Measurements from ENCODE around the gene MORN1. TPM values are rescaled to one million over a fixed set of nuclear protein-coding genes. Genes with fewer than 3 reads are reported as not detected.

MORN1 gene
- total RNA-seq, 1 donor from 2014 or later: 5.5 TPM

DNA sequence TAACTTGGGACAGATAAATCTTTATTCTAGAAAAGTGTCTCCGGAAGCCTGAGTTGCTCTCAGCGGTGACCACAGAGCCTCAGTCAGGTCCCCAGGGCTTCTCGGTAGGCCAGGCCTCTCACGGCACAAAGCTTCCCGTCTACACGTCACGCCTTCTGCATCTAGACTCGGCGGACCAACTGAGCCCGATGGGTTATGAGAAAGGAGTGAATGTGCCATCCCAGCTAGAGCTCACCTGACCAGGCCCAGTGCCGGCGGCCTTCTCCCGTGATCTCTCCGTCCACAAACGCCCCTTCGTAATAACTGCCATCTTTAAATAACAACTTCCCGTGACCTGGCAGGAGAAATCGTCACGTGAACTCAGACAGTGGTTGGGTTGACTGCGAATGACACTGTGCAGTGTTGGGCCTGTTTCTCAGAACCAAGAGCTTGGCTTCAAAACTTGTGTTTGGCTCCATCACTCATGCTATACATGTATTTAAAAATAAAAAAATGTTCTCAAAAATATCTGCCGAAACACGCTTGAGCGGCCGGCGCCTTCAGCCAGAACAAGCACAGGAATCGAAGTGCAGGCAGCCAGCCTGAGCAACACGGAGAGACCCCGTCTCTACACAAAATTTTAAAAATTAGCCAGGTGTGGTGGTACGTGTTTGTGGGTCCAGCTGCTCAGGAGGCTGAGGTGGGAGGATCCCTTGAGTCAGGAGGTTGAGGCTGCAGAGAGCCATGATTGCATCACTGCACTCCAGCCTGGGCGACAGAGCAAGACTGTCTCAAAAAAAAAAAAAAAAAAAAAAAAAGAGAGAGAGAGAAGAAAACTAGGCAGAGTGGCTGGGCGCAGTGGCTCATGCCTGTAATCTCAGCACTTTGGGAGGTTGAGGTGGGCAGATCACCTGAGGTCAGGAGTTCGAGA is 3.1 kb downstream of the MORN1 start:
- no peaks in the 10 kb centered on the region for H3K27me3 ChIP-seq (ENCODE audit: control insufficient read depth, insufficient read depth, low read length)
- peaks cover 3% of the 10 kb centered on the region for H3K36me3 ChIP-seq (ENCODE audit: control insufficient read depth, insufficient read depth, low read length)
- TF ChIP-seq, protein P1, sequence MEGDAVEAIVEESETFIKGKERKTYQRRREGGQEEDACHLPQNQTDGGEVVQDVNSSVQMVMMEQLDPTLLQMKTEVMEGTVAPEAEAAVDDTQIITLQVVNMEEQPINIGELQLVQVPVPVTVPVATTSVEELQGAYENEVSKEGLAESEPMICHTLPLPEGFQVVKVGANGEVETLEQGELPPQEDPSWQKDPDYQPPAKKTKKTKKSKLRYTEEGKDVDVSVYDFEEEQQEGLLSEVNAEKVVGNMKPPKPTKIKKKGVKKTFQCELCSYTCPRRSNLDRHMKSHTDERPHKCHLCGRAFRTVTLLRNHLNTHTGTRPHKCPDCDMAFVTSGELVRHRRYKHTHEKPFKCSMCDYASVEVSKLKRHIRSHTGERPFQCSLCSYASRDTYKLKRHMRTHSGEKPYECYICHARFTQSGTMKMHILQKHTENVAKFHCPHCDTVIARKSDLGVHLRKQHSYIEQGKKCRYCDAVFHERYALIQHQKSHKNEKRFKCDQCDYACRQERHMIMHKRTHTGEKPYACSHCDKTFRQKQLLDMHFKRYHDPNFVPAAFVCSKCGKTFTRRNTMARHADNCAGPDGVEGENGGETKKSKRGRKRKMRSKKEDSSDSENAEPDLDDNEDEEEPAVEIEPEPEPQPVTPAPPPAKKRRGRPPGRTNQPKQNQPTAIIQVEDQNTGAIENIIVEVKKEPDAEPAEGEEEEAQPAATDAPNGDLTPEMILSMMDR (IDR thresholded peaks at IDR 0.05; ENCODE audit: insufficient read depth, low read length, severe bottlenecking): no peak
- no peak for FAIRE-seq
- no peak for DNase-seq (ENCODE audit: low read depth)
- H3K4me3 ChIP-seq (ENCODE audit: low read depth, low read length): no peak overlapping the region

- TF ChIP-seq, protein P1 (IDR thresholded peaks at IDR 0.05; ENCODE audit: insufficient read depth, low read length, severe bottlenecking): no peak
Observed at GRCh38 chr1:2386636-2387611, 4.4 kb downstream of the MORN1 start.

DNA sequence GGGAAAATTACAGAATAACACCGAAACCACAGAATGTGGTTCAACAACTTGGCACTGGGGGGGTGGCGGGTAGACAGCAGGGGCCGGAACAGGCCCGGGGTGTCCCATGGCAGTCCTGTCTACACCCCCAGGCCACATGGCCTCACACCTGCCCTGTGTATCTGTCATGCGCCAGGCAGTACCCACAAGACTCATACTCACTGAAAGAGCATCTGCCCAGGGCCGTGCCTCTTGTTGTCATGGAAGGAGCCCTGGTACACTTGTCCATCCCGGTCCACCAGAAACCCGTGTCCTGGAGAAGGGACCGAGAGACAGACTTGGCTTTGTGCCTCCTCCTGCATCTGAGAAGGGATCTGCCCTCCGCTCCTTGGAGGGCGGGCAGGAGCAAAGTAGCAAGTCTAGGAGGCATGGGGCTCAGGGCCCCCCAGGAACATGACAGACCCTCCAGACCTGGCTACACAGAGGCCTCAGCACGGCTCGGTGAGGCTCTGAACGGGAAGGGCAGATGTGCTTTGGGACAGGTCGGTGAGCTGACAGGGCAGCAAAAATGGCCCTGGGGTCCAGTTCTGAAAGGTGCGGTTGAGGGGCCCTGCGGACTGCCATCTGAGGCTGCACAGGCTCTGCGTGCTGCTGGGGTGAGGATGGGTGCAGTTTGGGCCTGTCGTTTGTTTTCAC is 5.6 kb downstream of the MORN1 start:
- no peaks in the 10 kb centered on the region for H3K27me3 ChIP-seq (ENCODE audit: control insufficient read depth, insufficient read depth, low read length)
- FAIRE-seq: no peak
- TF ChIP-seq, protein P1 (IDR thresholded peaks at IDR 0.05; ENCODE audit: insufficient read depth, low read length, severe bottlenecking): no peak
- no peak for DNase-seq (ENCODE audit: low read depth)
- H3K36me3 ChIP-seq (ENCODE audit: control insufficient read depth, insufficient read depth, low read length): peaks cover 3% of the 10 kb centered on the region
- no peak overlapping the region for H3K4me3 ChIP-seq (ENCODE audit: low read depth, low read length)

More at GRCh38 chr1:2386636-2387611, 4.4 kb downstream of the MORN1 start:
- Histone ChIP-seq H3K36me3 (ENCODE audit: control insufficient read depth, insufficient read depth, low read length) (peaks cover 3% of the 10 kb centered on the region), H3K27me3 (ENCODE audit: control insufficient read depth, insufficient read depth, low read length) (no peaks in the 10 kb centered on the region), H3K4me3 (ENCODE audit: low read depth, low read length) (no peak overlapping the region)
- FAIRE-seq (no peak), DNase-seq (ENCODE audit: low read depth) (no peak)

DNA sequence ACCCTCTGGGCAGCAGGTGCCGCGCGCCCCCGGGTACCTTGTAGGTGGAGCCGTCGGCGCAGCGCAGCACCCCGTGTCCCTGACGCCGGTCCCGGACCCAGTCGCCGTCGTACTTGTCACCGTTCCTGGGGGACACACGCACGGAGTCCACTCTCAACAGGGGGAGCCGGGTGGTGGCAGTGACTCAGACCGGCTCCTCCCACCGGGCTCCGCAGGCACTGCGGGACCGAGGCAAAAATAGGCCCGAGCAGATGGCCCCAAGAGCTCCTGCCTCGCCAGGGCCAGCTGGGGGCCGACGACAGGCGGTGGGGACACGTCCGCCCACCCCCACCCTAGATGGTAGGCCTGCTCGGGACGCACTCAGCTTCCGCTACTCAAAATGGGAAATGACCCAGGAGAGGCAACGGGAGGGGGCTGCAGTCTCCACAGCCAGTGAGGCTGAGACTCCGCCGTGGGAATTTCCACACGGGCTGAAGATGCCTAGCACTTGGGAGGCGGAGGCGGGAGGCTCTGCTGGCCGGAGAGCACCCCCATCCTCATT is 6.3 kb downstream of the MORN1 start:
- TF ChIP-seq, protein P1 (IDR thresholded peaks at IDR 0.05; ENCODE audit: insufficient read depth, low read length, severe bottlenecking): no peak
- Histone ChIP-seq H3K36me3 (ENCODE audit: control insufficient read depth, insufficient read depth, low read length) (peaks cover 3% of the 10 kb centered on the region), H3K4me3 (ENCODE audit: low read depth, low read length) (no peak overlapping the region), H3K27me3 (ENCODE audit: control insufficient read depth, insufficient read depth, low read length) (no peaks in the 10 kb centered on the region)
- FAIRE-seq (no peak), DNase-seq (ENCODE audit: low read depth) (no peak)

DNA sequence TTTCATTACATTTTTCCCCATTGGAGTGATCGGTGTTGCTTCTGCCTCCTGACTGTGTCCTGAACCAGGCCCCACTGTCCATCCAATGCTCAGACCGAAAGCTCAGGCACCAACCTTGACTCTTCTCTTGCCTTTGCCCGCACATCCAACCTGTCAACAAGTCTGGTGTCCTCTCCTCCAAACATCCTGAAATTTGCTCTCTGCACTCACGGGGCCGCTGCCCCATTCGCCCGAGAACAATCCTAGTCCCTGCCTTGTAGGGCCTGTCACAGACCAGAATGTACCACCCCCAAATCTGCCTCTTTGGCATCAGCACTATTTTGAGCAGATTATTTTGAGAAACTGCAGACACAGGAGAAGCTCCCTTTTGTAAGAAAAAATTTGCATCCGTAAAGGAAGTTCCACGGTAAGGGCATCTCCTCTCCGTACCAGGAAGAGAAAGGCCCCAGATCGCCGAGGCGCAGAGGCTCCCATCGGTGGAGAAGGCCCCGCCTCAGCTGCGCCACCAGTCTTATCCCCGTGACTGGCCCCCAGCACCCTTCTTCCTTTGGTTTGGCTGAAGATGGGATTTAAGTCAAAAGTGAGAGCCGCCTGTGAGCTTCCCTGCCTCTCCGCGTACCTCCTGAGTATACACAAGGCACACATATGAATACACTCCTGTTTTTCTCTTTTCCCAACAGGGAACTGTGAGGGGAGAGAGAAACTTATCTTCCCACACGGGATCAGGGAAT is 7.1 kb downstream of the MORN1 start:
- Histone ChIP-seq H3K36me3 (ENCODE audit: control insufficient read depth, insufficient read depth, low read length) (peaks cover 3% of the 10 kb centered on the region), H3K4me3 (ENCODE audit: low read depth, low read length) (no peak overlapping the region), H3K27me3 (ENCODE audit: control insufficient read depth, insufficient read depth, low read length) (no peaks in the 10 kb centered on the region)
- FAIRE-seq (peak; percentile 87), DNase-seq (ENCODE audit: low read depth) (no peak)
- TF ChIP-seq, protein P1 (IDR thresholded peaks at IDR 0.05; ENCODE audit: insufficient read depth, low read length, severe bottlenecking): no peak

Data from bronchial epithelial cell (primary cell).